ENCODE results near the gene TULP4.

GRCh38 chr6:158415666-158416065, 103.4 kb downstream of the TULP4 start:
- TF ChIP-seq EP300 (IDR thresholded peaks at IDR 0.05) (no peak), POLR2A (IDR thresholded peaks at IDR 0.05; ENCODE audit: low read depth) (no peak), POLR2AphosphoS5 (IDR thresholded peaks at IDR 0.05) (no peak)
- TF ChIP-seq, protein P1, sequence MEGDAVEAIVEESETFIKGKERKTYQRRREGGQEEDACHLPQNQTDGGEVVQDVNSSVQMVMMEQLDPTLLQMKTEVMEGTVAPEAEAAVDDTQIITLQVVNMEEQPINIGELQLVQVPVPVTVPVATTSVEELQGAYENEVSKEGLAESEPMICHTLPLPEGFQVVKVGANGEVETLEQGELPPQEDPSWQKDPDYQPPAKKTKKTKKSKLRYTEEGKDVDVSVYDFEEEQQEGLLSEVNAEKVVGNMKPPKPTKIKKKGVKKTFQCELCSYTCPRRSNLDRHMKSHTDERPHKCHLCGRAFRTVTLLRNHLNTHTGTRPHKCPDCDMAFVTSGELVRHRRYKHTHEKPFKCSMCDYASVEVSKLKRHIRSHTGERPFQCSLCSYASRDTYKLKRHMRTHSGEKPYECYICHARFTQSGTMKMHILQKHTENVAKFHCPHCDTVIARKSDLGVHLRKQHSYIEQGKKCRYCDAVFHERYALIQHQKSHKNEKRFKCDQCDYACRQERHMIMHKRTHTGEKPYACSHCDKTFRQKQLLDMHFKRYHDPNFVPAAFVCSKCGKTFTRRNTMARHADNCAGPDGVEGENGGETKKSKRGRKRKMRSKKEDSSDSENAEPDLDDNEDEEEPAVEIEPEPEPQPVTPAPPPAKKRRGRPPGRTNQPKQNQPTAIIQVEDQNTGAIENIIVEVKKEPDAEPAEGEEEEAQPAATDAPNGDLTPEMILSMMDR (IDR thresholded peaks at IDR 0.05): no peak
